COLO668 (cell line): ENCODE measurements around the gene HSD17B14.
"Not testable (repeated sequence)": the region's sequence is repeated elsewhere in the genome, so short reads cannot be mapped to it uniquely, and the experiment has no call there.

ENCODE experiments used
- DNase-seq: peaks from one replicate; lab custom pipeline; 2025; ENCODE audit not compliant: unreplicated experiment; lab: John Stamatoyannopoulos, UW

HSD17B14 gene

GRCh38 chr19:48836089-48837017, at the start of gene HSD17B14:
HSD17B14 (minus strand) TSS chr19:48836491; CDS start chr19:48836411, 80 bp downstream.
- no peak for DNase-seq

GRCh38 chr19:48883726-48884125, 47.4 kb upstream of the HSD17B14 start:
- no peak for DNase-seq

- no peak for DNase-seq
Observed at GRCh38 chr19:48881741-48882657, 45.7 kb upstream of the HSD17B14 start.

GRCh38 chr19:48879696-48880095, 43.4 kb upstream of the HSD17B14 start:
- DNase-seq: not testable (repeated sequence)

GRCh38 chr19:48879025-48879637, 42.8 kb upstream of the HSD17B14 start:
- no peak for DNase-seq

GRCh38 chr19:48878196-48879024, 42.1 kb upstream of the HSD17B14 start:
- DNase-seq: no peak

GRCh38 chr19:48877855-48878195, 41.5 kb upstream of the HSD17B14 start:
- DNase-seq: no peak

GRCh38 chr19:48876043-48876981, 40.0 kb upstream of the HSD17B14 start:
- peak; percentile 5 for DNase-seq

- peak; percentile 42 for DNase-seq
Observed at GRCh38 chr19:48874303-48875135, 38.2 kb upstream of the HSD17B14 start.

- no peak for DNase-seq
Observed at GRCh38 chr19:48873476-48874302, 37.4 kb upstream of the HSD17B14 start.

- DNase-seq: peak; percentile 83
Observed at GRCh38 chr19:48872884-48873475, 36.7 kb upstream of the HSD17B14 start.

GRCh38 chr19:48872182-48872883, 36.0 kb upstream of the HSD17B14 start, which contains the start of gene PPP1R15A:
PPP1R15A (plus strand) TSS chr19:48872421; CDS start chr19:48873234, 813 bp downstream.
- DNase-seq: peak; percentile 94

- not testable (repeated sequence) for DNase-seq
Observed at GRCh38 chr19:48871471-48872181, 35.3 kb upstream of the HSD17B14 start.

- no peak for DNase-seq
Observed at GRCh38 chr19:48870048-48870447, 33.8 kb upstream of the HSD17B14 start.

- no peak for DNase-seq
Observed at GRCh38 chr19:48868114-48868886, 32.0 kb upstream of the HSD17B14 start, which contains the start of gene PLEKHA4. PLEKHA4 (minus strand) TSS chr19:48868617; CDS start chr19:48867620, 997 bp downstream.
